ENCODE measurements around the gene TMEM69. TPM values are rescaled to one million over a fixed set of nuclear protein-coding genes. Genes with fewer than 3 reads are reported as not detected.
"Not testable (repeated sequence)": the region's sequence is repeated elsewhere in the genome, so short reads cannot be mapped to it uniquely, and the experiment has no call there.

TMEM69 gene
- total and polyA plus RNA-seq, 2 donors (not counting 3 experiments of a cell fraction or from before 2014, with no cell fraction given) = 25.6 to 56.2 TPM

DNA sequence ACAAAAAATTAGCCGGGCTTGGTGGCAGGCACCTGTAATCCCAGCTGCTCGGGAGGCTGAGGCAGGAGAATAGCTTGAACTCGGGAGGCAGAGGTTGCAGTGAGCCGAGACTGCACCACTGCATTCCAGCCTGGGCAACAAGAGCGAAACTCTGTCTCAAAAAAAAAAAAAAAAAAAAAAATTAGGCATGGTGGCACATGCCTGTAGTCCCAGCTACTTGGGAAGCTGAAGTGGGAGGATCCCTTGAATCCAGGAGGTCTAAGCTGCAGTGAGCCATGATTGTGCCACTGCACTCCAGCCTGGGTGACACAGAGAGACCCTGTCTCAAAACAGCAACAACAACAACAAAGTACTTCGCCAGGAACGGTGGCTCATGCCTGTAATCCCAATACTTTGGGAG lies 11.4 kb upstream of the TMEM69 start:
- H3K9me3 ChIP-seq (replicated peaks; ENCODE audit: control insufficient read depth, insufficient read depth, low read length); FAIRE-seq; DNase-seq (ENCODE audit: low read depth, low spot score); dilution Hi-C loops (cut with MboI; ENCODE audit: extremely low pct_ligation_motif_present, low sequenced_read_pairs); CTCF ChIA-PET; H3K9ac ChIP-seq (replicated peaks; ENCODE audit: extremely low read depth, insufficient read depth, low read length); POLR2A ChIA-PET; H3K27me3 ChIP-seq (ENCODE audit: control insufficient read depth in 2 of 2, insufficient read depth in 2 of 2, low read length in 2 of 2); H3K27ac ChIP-seq (ENCODE audit: insufficient read depth, low read depth, low read length); H3K36me3 ChIP-seq (ENCODE audit: control insufficient read depth in 2 of 2, extremely low read depth in 1 of 2, insufficient read depth in 2 of 2, low read length in 2 of 2); intact Hi-C loops (cut with micrococcal nuclease); H2AFZ ChIP-seq (ENCODE audit: low read depth, low read length); H3K4me3 ChIP-seq (replicated peaks in 1 of 3; ENCODE audit: insufficient read depth in 1 of 3, low read depth in 1 of 3, low read length in 3 of 3); H3K4me2 ChIP-seq (ENCODE audit: insufficient read depth, low read length); H3K9me1 ChIP-seq (replicated peaks; ENCODE audit: control insufficient read depth, extremely low read depth, insufficient read depth, low read length); BruUV-seq (replicated peaks): not testable (repeated sequence)
- Histone ChIP-seq H3K4me1 (ENCODE audit: control insufficient read depth, extremely low read depth, insufficient read depth, low read length) (peaks cover 28% of the 10 kb centered on the region), H3K79me2 (ENCODE audit: control insufficient read depth, insufficient read depth, low read length) (peaks cover 95% of the 10 kb centered on the region), H4K20me1 (replicated peaks; ENCODE audit: control insufficient read depth, extremely low read depth, insufficient read depth, low read length) (peaks cover 24% of the 10 kb centered on the region)

DNA sequence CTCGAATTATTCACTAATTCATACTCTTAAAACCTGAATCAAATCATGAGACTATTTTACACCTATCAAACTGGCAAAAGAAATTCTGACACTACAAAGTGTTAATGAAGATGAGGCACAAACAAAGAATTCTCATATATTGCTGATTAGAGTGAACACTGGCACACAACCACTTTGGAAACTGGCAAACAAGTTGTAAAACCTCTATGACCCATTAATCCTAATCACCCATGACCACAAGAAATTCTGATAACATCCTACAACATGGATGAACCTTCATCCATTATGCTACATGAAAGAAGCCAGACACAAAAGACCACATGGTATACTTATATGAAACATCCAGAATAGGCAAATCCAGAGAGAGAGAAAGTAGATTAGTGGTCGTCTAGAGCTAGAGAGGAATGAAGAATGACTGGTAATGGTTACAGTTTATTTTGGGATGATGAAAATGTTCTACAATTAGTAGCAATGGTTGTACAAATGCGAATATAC lies 10.2 kb upstream of the TMEM69 start:
- CTCF ChIA-PET = interaction anchor here (0.6 to 1.6 kb wide), 3 partner anchors 9 to 25 kb away, joined by 3 to 4 read pairs (median 3); no protein-coding TSS in a partner anchor
- Histone ChIP-seq H3K4me1 (ENCODE audit: control insufficient read depth, extremely low read depth, insufficient read depth, low read length) (peaks cover 28% of the 10 kb centered on the region), H3K4me3 (replicated peaks in 1 of 3; ENCODE audit: insufficient read depth in 1 of 3, low read depth in 1 of 3, low read length in 3 of 3) (no peak overlapping the region), H3K27me3 (ENCODE audit: control insufficient read depth in 2 of 2, insufficient read depth in 2 of 2, low read length in 2 of 2) (no peaks in the 10 kb centered on the region), H2AFZ (ENCODE audit: low read depth, low read length) (no peak overlapping the region), H3K9me1 (replicated peaks; ENCODE audit: control insufficient read depth, extremely low read depth, insufficient read depth, low read length) (no peaks in the 10 kb centered on the region), H3K9ac (replicated peaks; ENCODE audit: extremely low read depth, insufficient read depth, low read length) (no peak overlapping the region), H3K4me2 (ENCODE audit: insufficient read depth, low read length) (no peak overlapping the region), H3K27ac (ENCODE audit: insufficient read depth, low read depth, low read length) (no peak overlapping the region), H3K79me2 (ENCODE audit: control insufficient read depth, insufficient read depth, low read length) (peaks cover 95% of the 10 kb centered on the region), H4K20me1 (replicated peaks; ENCODE audit: control insufficient read depth, extremely low read depth, insufficient read depth, low read length) (peaks cover 19% of the 10 kb centered on the region), H3K36me3 (ENCODE audit: control insufficient read depth in 2 of 2, extremely low read depth in 1 of 2, insufficient read depth in 2 of 2, low read length in 2 of 2) (no peaks in the 10 kb centered on the region), H3K9me3 (replicated peaks; ENCODE audit: control insufficient read depth, insufficient read depth, low read length) (no peaks in the 10 kb centered on the region)
- BruUV-seq (replicated peaks) = no TSS peak
- intact Hi-C loops (cut with micrococcal nuclease) = no loop called here
- POLR2A ChIA-PET = no interaction called here
- no peak for TF ChIP-seq JUN (IDR thresholded peaks at IDR 0.05; ENCODE audit: borderline replicate concordance, insufficient read depth, insufficient read length, low read depth)
- no peak for TF ChIP-seq EZH2 (IDR thresholded peaks at IDR 0.05; ENCODE audit: borderline replicate concordance, low read depth, low read length, severe bottlenecking)
- no peak for TF ChIP-seq POLR2A (IDR thresholded peaks at IDR 0.05; ENCODE audit: low read depth, low read length)
- TF ChIP-seq GATA2 (IDR thresholded peaks at IDR 0.05; ENCODE audit: insufficient read depth, insufficient read length, low read depth, low read length) = no peak
- TF ChIP-seq MYC (IDR thresholded peaks at IDR 0.05; ENCODE audit: low read depth, low read length) = no peak
- no peak for TF ChIP-seq CTCF (IDR thresholded peaks at IDR 0.05; ENCODE audit: extremely low read depth in 1 of 2, insufficient read depth in 1 of 2, low read depth in 1 of 2, low read length in 2 of 2)
- dilution Hi-C loops (cut with MboI; ENCODE audit: extremely low pct_ligation_motif_present, low sequenced_read_pairs) = no loop called here
- no peak for DNase-seq (ENCODE audit: low read depth, low spot score)
- FAIRE-seq = no peak

Data from endothelial cell of umbilical vein (primary cell).